Ishikawa (cell line): ENCODE data around the gene CR2.

Experiments
- CREB1 ChIP-seq: IDR thresholded peaks from 2 replicates; pipeline ENCODE4 v1.6.1; 2012; ENCODE audit warnings: low read depth
- EP300 ChIP-seq: IDR thresholded peaks from 2 replicates; pipeline ENCODE4 v1.6.1; 2012; ENCODE audit warnings: borderline replicate concordance
- FOXM1 ChIP-seq: IDR thresholded peaks from 2 replicates; pipeline ENCODE4 v1.6.1; 2012; ENCODE audit warnings: low read depth, borderline replicate concordance
- RAD21 ChIP-seq: IDR thresholded peaks from 2 replicates; pipeline ENCODE4 v1.6.1; 2012; ENCODE audit warnings: low read depth
- TAF1 ChIP-seq: IDR thresholded peaks from 2 replicates; pipeline ENCODE4 v1.6.1; 2012; ENCODE audit warnings: low read depth, mild to moderate bottlenecking
- YY1 ChIP-seq: IDR thresholded peaks from 2 replicates; pipeline ENCODE4 v1.6.1; 2012; ENCODE audit warnings: low read depth
- TF ChIP-seq, protein P1 (sequence below): IDR thresholded peaks from 2 replicates; pipeline ENCODE4 v1.6.1; 2012
- TF ChIP-seq, protein P2 (sequence below): IDR thresholded peaks from 2 replicates; pipeline ENCODE4 v1.6.1; 2012; ENCODE audit warnings: low read depth, mild to moderate bottlenecking

DNA sequence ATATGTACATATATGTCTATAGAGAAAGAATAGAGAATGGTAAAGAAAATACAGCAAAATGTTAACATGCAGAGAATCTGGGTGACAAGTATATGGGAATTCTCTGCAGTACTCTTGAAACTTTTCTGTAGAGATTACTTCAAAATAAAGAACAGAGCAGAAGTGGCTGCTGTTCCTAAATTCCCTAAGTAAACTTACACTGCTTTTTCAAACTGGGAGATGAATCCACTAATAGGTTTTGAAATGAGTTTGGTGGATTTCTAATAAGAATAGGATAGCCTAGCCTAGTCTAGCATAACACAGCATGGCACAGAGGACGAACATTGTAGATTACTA is 450 bp upstream of the CR2 start:
- TF ChIP-seq, protein P1, sequence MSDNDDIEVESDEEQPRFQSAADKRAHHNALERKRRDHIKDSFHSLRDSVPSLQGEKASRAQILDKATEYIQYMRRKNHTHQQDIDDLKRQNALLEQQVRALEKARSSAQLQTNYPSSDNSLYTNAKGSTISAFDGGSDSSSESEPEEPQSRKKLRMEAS = no peak
- TF ChIP-seq YY1 (no peak), TAF1 (no peak), EP300 (no peak), CREB1 (no peak), FOXM1 (no peak), RAD21 (no peak)
- TF ChIP-seq, protein P2, sequence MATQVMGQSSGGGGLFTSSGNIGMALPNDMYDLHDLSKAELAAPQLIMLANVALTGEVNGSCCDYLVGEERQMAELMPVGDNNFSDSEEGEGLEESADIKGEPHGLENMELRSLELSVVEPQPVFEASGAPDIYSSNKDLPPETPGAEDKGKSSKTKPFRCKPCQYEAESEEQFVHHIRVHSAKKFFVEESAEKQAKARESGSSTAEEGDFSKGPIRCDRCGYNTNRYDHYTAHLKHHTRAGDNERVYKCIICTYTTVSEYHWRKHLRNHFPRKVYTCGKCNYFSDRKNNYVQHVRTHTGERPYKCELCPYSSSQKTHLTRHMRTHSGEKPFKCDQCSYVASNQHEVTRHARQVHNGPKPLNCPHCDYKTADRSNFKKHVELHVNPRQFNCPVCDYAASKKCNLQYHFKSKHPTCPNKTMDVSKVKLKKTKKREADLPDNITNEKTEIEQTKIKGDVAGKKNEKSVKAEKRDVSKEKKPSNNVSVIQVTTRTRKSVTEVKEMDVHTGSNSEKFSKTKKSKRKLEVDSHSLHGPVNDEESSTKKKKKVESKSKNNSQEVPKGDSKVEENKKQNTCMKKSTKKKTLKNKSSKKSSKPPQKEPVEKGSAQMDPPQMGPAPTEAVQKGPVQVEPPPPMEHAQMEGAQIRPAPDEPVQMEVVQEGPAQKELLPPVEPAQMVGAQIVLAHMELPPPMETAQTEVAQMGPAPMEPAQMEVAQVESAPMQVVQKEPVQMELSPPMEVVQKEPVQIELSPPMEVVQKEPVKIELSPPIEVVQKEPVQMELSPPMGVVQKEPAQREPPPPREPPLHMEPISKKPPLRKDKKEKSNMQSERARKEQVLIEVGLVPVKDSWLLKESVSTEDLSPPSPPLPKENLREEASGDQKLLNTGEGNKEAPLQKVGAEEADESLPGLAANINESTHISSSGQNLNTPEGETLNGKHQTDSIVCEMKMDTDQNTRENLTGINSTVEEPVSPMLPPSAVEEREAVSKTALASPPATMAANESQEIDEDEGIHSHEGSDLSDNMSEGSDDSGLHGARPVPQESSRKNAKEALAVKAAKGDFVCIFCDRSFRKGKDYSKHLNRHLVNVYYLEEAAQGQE = no peak
